HG02610 (cell line): ENCODE measurements around the gene RAB31.
A peak's percentile ranks its signal among the peaks of the same experiment; 100 is the strongest.
"Not testable (repeated sequence)": the region's sequence is repeated elsewhere in the genome, so short reads cannot be mapped to it uniquely, and the experiment has no call there.

Experiments used
- ATAC-seq: cut with Tn5 transposase; IDR thresholded peaks from one replicate; pipeline ENCODE4 v1.9.1; 2021; ENCODE audit warnings: mild to moderate bottlenecking, moderate library complexity; ENCODE audit not compliant: unreplicated experiment

The RAB31 gene

DNA sequence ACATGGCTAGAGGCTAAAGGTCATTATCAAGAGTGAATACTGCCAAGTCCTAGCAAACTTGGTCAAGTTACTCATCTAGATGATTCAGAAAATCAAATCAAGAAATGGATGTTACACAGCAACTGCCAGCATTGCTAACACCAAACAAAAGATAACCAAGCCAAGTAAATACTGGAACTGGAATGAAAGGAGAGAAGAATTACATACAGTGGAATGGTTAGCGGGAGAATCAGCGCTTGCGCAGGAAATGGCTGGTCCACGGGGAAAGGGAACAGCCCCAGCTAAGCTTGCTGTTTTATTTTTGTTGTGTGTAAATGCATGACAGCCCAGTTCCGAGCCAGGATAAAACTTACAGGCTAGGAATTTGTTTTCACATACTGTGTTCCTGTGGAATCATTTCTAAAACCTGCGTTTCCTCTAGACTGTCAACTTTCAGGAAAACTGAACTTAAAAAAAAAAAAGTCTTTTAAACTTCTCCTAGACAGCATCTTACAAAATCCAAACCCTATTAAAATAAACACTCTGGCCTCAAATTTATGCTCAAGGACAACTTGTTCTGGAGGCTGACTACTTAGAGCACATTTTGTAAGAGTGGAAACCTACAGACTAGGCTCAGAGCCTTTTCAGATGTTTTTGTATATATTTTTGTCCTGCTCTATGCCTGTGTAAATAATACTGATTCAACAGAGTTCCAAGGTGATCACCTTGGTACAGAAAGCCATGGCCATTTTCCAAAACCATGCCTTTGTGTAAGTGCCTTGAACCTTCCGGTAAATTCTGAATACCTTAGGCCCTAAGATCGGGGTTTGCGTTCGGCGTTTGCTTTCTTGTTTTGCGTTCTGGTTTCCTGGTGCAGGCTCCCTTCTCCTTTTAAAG is 146.9 kb downstream of the RAB31 start:
- no peak for ATAC-seq

GRCh38 chr18:9855681-9856080 is 147.6 kb downstream of the RAB31 start:
- ATAC-seq = no peak

DNA sequence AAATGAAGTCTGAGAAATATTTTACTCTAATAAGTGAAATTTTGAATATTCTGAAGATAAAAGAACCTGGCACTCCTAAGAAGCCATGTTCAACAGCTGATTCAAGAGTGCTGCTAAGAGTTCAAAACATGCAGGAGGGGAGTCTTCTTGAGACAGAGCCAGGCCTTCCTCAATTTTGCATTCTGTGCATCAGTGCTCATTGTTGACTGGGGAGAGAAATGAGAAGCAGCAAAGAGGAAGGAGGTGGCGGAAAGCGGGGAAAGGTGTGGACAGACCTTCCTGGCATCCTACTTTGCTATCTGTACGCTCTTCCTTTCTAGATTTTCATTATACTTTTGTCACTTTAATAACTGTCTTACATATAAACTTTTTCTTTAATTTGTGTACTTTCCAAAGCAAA is 148.0 kb downstream of the RAB31 start:
- no peak for ATAC-seq

DNA sequence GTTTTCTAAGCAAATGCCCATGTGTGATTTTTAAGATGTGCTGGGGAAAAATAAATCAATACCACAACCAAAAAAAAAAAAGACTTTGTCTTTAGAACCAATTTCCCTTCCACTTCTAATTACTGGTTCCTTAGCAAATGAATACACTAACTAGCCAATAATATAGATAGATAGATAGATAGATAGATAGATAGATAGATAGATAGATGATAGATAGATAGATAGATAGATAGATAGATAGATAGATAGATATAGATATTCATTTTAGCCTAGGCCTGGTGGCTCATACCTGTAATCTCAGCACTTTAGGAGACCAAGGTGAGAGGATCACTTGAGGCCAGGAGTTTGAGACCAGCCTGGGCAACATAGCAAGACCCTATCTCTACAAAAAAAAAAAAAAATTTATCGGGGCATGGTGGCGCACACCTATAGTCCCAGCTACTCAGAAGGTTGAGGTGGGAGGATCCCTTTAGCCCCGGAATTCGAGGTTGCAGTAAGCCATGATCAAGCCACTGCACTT is 149.4 kb downstream of the RAB31 start:
- not testable (repeated sequence) for ATAC-seq

- no peak for ATAC-seq
Measured at GRCh38 chr18:9858642-9859041, 150.5 kb downstream of the RAB31 start.

DNA sequence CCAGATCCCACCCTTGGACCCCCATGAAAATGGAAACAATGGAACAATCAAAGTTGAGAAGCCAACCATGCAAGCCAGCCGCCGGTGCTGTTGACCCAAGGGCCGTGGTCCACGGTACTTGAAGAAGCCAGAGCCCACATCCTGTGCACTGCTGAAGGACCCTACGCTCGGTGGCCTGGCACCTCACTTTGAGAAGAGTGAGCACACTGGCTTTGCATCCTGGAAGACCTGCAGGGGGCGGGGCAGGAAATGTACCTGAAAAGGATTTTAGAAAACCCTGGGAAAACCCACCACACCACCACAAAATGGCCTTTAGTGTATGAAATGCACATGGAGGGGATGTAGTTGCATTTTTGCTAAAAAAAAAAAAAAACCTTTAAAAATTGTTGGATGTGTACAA is 151.1 kb downstream of the RAB31 start:
- ATAC-seq = no peak

GRCh38 chr18:9860682-9861081 is 152.6 kb downstream of the RAB31 start:
- ATAC-seq = no peak

GRCh38 chr18:9861157-9861556 is 153.1 kb downstream of the RAB31 start:
- peak; percentile 79 for ATAC-seq

DNA sequence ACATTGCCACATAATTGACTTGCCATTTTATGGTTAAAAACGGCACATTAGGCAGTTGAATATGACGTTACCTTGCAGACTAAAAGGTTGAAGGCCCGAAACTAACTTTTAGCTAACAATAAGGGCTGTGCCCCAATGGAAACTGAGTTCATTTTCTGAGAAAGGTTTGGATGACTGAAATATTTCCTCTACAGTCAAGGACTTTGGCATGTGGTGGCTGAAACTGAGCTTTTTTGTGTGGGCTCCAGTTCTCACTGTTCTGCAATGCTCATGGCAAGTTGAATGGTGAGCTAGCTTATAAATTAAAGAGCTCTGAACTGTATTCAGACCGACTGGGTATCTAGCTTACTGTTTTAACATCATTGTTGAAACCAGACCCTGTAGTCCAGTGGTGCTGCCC is 153.8 kb downstream of the RAB31 start:
- no peak for ATAC-seq

GRCh38 chr18:9862686-9863085 is 154.6 kb downstream of the RAB31 start:
- ATAC-seq = no peak

DNA sequence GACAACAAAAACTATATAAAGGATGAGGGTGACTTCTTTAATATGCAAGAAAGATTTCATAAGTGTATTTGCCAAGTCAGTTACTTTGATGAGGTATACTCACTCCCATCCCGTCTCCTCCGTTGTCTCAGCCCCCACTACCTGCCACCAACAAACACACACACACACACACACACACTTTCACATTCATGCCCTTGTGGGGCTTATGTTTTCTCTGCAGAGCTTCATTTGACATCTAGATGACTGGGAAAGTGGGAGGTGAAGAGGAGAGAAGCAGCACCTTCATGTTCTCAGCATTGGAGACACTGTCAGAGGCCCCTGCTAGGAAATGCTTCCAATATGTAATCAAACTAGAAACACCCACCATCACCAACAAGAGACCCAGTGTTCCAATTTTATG is 155.2 kb downstream of the RAB31 start:
- no peak for ATAC-seq

DNA sequence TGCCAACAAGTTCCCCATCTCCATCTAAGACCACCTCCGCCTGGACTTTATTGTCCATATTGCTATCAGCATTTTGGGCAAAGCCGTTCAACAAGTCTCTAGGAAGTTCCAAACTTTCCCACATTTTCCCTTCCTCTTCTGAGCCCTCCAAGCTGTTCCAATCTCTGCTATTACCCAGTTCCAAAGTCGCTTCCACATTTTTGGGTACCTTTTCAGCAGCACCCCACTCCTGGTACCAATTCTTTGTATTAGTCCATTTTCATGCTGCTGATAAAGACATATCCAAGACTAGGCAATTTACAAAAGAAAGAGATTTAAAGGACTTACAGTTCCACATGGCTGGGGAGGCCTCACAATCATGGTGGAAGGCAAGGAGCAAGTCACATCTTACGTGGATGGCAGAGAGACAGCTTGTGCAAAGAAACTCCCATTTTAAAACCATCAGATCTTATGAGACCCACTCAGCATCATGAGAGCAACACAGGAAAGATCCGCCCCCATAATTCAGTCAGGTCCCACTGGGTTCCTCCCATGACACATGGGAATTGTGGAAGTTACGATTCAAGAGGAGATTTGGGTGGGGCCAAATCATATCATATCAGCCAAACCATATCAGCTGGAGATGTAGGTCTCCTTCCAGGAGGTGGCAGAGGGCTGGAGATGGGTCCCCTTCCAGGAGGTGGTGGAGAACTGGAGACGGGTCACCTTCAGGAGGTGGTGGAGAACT is 157.8 kb downstream of the RAB31 start:
- ATAC-seq = no peak

GRCh38 chr18:9866627-9867026 is 158.5 kb downstream of the RAB31 start:
- no peak for ATAC-seq

GRCh38 chr18:9867071-9867594 is 159.0 kb downstream of the RAB31 start:
- ATAC-seq = no peak

GRCh38 chr18:9868857-9869714 is 161.0 kb downstream of the RAB31 start:
- no peak for ATAC-seq

DNA sequence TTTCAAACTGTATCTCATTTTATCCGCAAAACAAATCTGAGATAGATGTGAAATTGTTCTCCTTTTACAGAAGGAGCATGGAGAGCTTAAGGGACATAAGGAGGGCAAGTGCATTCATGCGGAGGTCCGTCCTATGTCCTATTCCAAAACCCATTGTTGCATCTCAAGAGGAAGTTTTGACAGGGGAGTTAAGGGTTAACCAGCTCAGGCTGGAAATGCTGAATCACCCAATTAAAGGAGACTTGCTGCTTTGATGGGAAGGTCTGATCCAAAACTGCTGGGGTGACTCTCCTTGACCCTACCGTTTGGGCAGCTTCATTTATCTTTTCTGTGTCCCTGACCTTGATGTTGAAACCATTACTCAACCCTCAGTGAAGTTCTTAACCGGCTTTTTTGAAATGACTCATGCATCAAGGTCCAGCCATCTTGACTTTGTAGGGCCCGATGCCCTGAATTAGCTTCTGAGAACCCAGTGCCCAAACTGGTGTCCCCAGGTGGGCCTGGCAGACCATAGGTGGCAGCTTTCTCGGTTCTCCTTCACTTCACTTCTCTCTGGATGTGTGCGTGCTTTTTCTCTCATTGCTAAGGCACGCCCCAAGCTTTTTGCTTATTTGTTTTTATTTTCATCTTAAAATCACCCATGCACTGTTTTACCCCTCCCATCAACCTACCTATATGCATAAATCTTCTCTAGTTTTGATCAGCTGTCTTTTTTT is 161.8 kb downstream of the RAB31 start:
- peak; percentile 49 for ATAC-seq

DNA sequence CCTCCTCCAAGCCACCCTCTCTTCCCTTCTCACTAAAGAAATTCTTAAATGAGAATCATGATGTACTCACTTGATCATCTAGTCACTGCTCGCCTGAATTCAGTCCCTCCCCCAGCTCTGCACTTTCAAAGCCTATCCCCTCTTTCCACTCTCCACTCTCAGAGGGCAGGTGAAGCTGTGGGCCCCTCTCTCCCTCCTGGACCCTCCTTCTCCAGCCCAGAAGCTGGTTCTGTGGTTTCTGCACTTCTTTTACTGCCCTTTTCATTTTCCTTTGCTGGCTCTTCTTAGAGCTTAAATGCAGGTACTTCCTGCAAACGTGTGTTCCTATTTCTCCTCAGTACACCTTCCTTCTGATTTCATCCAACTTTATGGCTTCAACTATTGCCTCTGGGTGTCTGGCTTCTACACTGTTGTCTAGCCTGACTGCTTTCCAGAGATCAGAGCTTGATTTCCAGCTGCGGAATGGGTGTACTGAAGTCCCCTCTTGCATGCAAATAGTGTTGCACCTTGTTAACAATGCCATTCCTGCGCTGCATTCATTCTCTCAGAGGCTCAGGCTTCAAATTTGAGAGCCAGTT is 162.4 kb downstream of the RAB31 start:
- ATAC-seq = no peak

DNA sequence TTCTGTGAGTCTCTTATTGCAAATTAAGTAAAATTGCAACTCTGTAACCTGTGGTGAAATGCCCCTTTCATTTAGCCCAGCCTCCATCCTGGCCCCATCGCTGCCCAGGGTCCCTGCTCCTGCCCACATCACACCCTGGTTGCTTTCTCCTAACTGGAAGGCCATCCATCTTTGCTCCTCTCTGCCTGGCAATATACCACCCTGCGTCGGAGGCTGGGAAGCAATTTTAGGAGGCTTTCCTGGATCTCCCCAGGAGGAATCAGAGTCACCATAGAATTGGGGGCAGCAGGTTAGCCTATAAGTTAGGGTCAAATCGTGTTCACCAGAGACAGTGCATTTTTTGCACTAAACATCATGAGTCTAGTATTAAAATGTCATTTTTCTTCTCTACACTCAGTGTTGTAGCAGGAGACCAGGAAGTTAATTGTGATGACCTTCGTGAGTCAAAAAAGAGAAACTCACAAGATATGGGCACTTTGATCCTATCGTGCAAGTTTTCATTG is 163.2 kb downstream of the RAB31 start:
- ATAC-seq = no peak

DNA sequence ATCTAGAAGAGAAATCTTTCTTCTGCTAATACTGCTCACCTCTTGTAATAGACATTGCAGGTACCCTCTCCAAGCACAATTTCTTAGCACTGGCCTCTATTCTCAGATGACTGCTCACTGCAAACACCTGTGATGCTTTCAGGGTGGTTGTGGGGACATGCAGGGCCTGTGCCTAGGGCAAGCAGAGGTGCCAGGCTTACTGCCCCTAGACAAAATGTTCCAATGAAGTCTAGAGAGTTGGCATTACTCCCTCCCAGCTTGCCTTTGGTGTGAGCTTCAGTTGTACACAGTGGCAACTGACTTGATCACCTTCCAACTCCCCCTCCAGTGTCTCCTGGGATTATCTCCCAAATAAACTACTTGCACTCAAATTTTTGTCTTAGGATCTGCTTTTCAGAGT is 164.7 kb downstream of the RAB31 start:
- no peak for ATAC-seq

- no peak for ATAC-seq
Measured at GRCh38 chr18:9874728-9875127, 166.6 kb downstream of the RAB31 start.
